Occipital lobe (tissue), 2 donors: ENCODE data around the gene FAHD1. TPM values are rescaled to one million over a fixed set of nuclear protein-coding genes. Genes with fewer than 3 reads are reported as not detected.
"Not testable (repeated sequence)": the region's sequence is repeated elsewhere in the genome, so short reads cannot be mapped to it uniquely, and the experiment has no call there.

ENCODE experiments used
- DNase-seq: peaks from one replicate; lab custom pipeline; 2025; lab: John Stamatoyannopoulos, UW
- total RNA-seq: library from RNA; depleted of rRNA; stranded (reverse); fragments of >200 nt; gene quantifications from one replicate; pipeline ENCODE4 v1.2.3, GENCODE V29; 2014

The FAHD1 gene
- total RNA-seq, 1 donor from 2014 or later: 63.6 TPM

- no peak for DNase-seq
These were observed 12.5 kb downstream of the FAHD1 start for GRCh38 chr16:1839554-1839953.

DNA sequence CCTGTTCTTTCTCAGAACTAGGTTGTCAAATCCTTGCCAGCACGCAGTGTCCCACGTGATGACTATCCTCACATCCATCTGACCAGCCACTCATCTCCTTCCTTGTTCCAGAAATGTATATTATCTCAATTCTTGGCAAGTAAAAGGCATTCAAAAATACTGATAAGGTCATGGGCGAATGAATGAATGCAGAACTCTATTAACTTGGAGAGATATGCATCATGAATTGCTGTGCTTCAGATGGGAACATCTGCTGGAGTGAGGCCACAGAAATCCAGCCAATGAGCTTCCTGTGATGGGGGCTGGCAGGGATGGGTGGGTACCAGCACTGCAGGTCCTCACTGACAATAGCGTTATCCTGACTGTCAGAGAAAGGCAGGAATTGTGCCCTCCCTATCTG is 19.0 kb downstream of the FAHD1 start:
- no peak for DNase-seq

GRCh38 chr16:1846416-1846815 is 19.4 kb downstream of the FAHD1 start:
- DNase-seq: no peak

GRCh38 chr16:1850981-1851380 is 24.0 kb downstream of the FAHD1 start:
- no peak for DNase-seq

DNA sequence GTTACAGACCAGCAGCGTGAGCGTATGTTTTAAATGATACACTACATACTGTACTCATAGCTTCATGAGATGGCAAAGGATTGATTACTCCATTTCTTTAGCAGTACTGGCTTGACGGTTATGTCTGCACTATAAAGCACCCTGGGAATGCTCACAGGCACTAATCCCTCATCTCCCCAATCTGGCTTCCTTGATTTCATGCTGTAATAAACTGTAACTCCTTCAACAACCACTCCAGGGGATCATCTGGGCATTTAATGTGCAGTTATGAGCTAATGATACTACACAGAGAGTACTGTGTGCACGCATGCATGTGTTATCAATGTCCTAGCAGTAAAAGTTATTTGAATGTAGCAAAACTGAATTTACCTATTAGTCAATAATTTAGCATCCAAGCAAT is 24.8 kb downstream of the FAHD1 start:
- no peak for DNase-seq

GRCh38 chr16:1857433-1858097 is 30.6 kb downstream of the FAHD1 start:
- DNase-seq: no peak

DNA sequence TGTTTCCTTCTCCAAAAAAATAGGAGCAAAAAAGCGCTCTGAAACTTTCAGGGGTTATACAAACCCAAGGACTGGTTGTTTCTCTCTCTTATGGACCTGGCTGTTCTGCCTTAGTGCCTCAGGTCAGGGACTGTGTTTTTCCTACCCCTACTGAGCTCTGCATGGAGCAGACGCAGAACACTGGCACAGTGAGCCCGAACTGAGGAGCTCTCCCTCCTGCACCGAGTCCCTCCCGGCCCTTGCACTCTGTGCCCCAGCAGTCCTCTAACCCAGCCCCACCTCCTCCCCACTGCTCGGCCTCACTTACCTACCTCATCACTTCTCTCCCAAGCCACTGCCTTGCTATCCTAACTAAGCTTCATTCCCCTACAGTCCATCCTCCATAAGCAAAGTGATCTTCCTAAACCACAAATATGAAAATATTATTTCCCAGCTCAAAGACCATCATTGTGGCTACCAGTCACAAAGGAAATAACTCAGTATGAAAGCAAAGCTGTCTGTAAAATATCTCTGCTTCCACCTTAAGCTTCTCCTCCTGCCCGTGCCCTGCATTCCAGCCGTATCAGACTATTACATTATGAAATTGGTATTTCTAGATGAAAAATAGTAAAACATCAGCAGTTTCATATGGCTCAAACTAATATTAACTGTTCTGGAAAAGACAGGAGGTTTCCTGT is 31.3 kb downstream of the FAHD1 start:
- no peak for DNase-seq

DNA sequence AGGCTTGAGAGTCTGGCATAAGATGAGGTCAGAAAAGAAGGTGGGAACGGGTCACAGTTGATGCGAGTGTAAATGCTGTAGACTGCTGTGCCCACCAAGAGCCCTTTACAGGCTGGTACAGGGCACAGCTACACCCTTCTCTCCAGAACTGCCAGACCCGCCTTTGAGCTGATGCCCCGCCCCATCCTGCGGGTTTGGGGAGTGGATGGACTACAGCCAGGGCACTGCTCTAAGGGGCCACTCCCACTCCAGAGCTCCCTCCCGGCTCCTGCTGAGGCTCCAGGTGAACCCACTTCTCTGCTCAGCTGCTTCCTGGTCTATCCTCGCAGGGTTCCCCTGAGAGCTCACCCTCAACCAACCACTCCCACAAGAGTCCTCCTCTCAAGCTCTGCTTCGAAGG is 32.6 kb downstream of the FAHD1 start:
- no peak for DNase-seq

GRCh38 chr16:1861730-1862129 is 34.7 kb downstream of the FAHD1 start:
- DNase-seq: no peak

DNA sequence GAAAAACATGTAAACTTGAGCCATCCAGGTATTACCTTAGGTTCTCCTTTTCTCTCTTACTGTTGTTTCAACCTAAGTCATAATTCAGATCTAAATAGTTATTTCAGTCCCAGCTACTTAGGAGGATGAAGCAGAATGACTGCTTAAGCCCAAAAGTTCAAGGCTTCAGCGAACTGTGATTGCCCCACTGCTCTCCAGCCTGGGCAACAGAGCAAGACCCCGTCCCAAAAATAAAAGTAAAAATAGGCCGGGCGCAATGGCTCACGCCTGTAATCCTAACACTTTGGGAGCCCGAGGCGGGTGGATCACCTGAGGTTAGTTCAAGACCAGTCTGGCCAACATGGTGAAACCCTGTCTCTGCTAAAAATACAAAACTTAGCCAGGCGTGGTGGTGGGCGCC is 35.4 kb downstream of the FAHD1 start:
- DNase-seq: no peak

GRCh38 chr16:1863681-1864460 is 36.9 kb downstream of the FAHD1 start:
- no peak for DNase-seq

DNA sequence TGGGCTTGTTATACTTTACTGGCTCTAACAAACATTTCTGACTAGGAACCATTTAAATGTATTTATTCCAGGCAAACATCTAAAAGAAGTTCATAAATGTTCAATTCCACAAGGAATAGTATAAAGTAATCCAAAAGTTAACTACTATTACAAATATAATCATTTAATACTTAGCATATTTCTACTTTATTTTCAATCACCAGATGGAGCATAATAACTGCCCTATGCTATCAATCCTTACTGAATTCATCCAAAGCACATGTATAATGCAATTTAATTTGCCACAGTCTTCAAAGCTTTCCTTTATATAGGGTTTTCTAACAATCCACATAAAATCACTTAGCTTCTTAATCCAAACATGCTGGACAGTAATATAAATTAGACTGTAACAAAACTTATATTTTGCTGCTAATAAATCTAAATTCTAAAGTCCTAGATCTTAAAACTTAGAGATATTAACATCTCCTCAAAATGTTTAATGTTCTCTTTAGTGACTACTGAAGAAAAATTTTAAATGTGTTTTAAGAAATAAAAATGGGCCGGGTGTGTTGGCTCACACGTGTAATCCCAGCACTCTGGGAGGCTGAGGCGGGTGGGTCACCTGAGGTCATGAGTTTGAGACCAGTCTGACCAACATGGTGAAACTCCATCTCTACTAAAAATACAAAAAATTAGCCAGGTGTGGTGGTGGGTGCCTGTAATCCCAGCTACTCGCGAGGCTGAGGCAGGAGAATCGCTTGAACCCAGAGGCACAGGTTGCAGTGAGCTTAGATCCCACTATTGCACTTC is 39.1 kb downstream of the FAHD1 start:
- no peak for DNase-seq

- DNase-seq: no peak
These were observed 43.5 kb downstream of the FAHD1 start for GRCh38 chr16:1870365-1871082.

DNA sequence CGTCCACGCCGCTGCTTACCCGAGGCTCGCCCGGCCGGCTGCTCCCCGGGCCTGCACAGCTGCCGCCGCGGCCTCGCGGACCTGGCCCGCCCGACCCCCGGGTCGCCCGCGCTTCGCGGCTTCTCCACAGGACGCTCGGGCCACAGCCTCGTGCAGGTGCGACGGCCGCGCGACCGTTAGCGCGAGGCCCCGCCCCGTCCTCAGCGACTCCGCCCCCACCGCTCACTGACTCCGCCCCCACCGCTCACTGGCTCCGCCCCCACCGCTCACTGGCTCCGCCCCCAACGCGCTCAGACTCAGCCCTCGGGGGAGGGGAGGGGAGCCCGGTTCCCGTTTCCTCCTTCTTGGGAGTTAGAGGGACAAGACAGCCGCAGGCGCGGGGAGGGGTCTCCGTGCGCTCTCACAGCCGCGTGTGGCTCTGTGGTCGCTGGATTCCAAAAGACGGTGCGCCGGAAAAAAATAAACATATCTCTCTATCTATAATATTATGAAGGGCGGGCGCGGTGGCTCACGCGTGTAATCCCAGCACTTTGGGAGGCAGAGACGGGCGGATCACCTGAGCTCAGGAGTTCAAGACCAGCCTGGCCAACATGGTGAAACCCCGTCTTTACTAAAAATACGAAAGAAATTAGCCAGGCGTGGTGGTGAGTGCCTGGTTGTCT is 45.1 kb downstream of the FAHD1 start, which contains the start of gene MEIOB:
Gene MEIOB, minus strand, starts transcription at position 191 of the 662 bp plus-strand sequence. CDS start 3,989 bp downstream, outside the sequence.
- no peak for DNase-seq

DNA sequence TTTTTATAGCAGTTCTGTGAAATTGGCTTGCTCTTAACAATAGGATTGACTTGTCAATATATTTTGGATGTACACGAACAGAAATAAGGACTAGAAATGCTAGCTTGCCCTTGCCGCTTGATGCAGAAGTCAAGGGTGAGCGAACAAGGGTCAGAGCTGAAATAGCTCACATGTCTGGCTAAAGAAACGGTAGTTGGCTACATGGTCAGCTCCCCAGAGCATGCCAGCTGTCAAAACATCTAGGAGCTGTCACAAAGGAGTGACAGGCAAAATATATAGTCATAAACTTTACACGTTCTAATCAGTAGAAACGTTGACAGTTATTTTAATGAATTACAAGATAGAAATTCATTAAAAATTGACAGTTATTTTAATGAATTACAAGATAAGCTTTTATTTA is 47.8 kb downstream of the FAHD1 start:
- DNase-seq: no peak

- not testable (repeated sequence) for DNase-seq
These were observed 49.1 kb downstream of the FAHD1 start for GRCh38 chr16:1876066-1876465.

- no peak for DNase-seq
These were observed 49.5 kb downstream of the FAHD1 start for GRCh38 chr16:1876468-1876867.

GRCh38 chr16:1877089-1877488 is 50.1 kb downstream of the FAHD1 start:
- no peak for DNase-seq

DNA sequence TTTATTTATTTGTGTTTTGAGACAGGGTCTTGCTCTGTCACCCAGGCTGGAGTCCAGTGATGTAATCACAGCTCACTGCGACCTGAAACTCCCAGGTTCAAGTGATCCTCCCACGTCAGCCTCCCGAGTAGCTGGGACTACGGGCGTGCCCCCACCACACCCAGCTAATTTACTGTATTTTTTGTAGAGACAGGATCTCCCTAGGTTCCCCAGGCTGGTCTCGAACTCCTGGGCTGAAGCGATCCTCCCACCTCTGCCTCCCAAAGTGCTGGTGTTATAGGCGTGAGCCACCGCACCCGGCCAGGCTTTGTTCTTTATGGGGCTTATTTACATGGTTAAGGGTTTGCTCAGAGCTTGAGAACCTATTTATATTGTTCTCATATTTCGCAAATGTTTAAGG is 50.8 kb downstream of the FAHD1 start:
- no peak for DNase-seq

DNA sequence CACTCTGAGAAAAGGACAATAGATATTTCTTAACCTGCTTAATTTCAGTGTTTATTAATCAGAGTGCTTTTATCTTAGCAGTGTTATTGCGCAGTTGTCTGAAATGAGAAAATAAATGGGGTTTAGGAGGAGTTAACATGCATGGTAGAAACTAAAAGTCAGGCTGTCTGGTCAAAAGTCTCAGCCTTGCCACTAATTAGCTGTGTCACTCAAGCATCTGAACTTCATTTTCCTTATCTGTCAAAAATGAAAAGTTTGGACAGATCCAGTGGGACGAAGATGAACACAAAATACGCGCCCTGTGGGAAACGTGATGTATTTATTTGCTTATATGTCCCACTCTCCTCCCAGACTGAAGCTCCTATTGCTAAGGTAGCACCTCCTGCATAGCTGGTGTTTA is 51.2 kb downstream of the FAHD1 start:
- DNase-seq: no peak
